ENCODE results near the gene U2AF2.

The U2AF2 gene

DNA sequence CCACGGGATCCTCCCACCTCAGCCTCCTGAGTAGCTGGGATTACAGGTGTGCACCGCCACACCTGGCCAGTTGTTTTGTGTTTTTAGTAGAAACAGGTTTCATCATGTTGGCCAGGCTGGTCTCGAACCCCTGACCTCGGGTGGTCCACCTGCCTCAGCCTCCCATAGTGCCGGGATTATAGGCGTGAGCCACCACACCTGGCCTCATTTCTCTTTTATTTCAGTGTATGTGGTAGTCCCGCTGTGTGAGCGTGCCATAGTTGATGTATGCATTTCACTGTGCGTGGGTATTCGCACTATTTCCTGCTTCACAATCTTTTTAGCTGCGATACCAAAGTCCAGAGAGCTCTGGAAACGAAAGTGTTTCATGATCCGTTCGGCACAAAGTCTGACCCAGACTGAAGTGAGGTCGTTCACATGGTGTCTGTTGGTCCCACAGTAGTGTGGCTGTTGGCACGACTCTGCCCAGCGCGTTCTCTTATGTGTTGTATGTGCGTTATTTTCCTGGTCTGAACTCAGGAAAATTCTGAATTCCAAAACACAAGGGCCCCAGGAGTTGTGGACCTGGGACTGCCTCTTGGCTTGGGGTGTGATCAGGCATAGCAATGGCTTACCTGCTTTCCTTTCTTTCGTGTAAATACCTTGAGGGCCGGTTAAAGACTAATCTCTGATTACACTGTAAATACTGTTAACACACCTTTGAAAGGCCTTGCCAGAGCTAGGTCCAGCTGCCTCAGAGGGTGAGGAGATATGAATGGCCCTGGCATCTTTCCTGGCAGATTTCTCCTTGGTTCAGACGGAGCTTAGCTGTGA, 28.8 kb downstream of the U2AF2 start:
- TF ChIP-seq, protein P1, sequence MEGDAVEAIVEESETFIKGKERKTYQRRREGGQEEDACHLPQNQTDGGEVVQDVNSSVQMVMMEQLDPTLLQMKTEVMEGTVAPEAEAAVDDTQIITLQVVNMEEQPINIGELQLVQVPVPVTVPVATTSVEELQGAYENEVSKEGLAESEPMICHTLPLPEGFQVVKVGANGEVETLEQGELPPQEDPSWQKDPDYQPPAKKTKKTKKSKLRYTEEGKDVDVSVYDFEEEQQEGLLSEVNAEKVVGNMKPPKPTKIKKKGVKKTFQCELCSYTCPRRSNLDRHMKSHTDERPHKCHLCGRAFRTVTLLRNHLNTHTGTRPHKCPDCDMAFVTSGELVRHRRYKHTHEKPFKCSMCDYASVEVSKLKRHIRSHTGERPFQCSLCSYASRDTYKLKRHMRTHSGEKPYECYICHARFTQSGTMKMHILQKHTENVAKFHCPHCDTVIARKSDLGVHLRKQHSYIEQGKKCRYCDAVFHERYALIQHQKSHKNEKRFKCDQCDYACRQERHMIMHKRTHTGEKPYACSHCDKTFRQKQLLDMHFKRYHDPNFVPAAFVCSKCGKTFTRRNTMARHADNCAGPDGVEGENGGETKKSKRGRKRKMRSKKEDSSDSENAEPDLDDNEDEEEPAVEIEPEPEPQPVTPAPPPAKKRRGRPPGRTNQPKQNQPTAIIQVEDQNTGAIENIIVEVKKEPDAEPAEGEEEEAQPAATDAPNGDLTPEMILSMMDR (IDR thresholded peaks at IDR 0.05), result no peak
- H3K27ac ChIP-seq, result no peak overlapping the region
- H3K36me3 ChIP-seq (ENCODE audit: control insufficient read depth, insufficient read depth, low read length), result no peaks in the 10 kb centered on the region
- peaks cover 74% of the 10 kb centered on the region for H3K79me2 ChIP-seq
- no peak overlapping the region for H2AFZ ChIP-seq
- no peak overlapping the region for H3K9ac ChIP-seq
- H3K4me3 ChIP-seq (ENCODE audit: low read depth, low read length), result no peak overlapping the region
- H3K4me1 ChIP-seq, result peaks cover 17% of the 10 kb centered on the region
- H3K27me3 ChIP-seq (ENCODE audit: control insufficient read depth, insufficient read depth, low read length), result no peaks in the 10 kb centered on the region
- H3K4me2 ChIP-seq (ENCODE audit: low read length), result peak overlapping the region; percentile 37
- no peaks in the 10 kb centered on the region for H3K9me3 ChIP-seq (ENCODE audit: control insufficient read depth, low read length)

DNA sequence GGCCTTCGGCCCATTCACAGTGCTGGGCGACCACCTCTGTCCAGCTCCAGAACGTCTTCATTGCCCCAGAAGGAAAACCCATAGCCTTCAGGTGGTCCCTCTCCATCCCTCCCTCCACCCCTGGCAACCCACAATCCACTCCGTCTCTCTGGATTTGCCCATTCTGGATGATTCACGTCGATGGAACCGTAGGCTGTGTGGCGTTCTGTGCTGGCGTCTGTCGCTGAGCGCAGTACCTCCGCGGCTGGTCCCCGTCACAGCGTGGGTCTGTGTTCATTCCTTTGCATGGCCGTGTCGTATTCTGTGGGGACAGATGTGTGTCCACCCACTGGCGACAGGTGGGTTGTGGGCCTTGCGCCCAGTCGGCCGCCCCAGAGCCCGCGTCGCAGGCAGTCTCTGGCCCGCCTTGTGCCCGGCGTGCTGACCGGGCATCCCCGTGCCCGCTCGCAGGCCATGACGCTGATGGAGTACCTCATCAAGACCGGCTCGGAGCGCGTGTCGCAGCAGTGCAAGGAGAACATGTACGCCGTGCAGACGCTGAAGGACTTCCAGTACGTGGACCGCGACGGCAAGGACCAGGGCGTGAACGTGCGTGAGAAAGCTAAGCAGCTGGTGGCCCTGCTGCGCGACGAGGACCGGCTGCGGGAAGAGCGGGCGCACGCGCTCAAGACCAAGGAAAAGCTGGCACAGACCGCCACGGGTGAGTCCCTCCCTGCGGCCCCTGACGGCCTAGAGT, 30.3 kb downstream of the U2AF2 start:
- Histone ChIP-seq H3K27ac (no peak overlapping the region), H3K27me3 (ENCODE audit: control insufficient read depth, insufficient read depth, low read length) (no peaks in the 10 kb centered on the region), H3K79me2 (peaks cover 66% of the 10 kb centered on the region), H3K9ac (no peak overlapping the region), H3K4me3 (ENCODE audit: low read depth, low read length) (no peak overlapping the region), H3K4me2 (ENCODE audit: low read length) (no peak overlapping the region), H3K36me3 (ENCODE audit: control insufficient read depth, insufficient read depth, low read length) (no peaks in the 10 kb centered on the region), H2AFZ (no peak overlapping the region), H3K4me1 (peaks cover 8% of the 10 kb centered on the region), H3K9me3 (ENCODE audit: control insufficient read depth, low read length) (no peaks in the 10 kb centered on the region)
- TF ChIP-seq, protein P1 (IDR thresholded peaks at IDR 0.05), result no peak

DNA sequence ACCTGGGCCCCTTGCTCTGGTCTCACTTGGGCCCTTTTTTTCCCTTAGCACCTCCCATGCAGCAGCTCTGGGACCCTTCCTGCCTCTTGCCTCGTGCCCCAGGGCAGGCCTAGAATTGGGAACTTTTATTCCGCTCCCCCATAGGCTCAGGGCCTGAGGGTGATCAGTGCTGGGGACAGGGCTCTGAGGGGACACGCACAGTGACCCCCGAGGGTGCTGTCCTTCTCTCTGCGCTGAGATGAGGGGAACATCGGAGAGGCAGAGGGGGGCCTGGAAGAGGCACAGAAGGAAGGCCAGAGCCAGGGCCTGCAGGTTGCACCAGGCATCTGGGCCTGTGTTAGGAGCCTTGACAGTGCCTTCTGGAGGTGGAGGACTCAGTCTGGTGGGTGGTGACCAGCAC, 30.9 kb downstream of the U2AF2 start:
- no peak overlapping the region for H3K9ac ChIP-seq
- H3K27me3 ChIP-seq (ENCODE audit: control insufficient read depth, insufficient read depth, low read length), result no peaks in the 10 kb centered on the region
- H2AFZ ChIP-seq, result no peak overlapping the region
- H3K9me3 ChIP-seq (ENCODE audit: control insufficient read depth, low read length), result no peaks in the 10 kb centered on the region
- TF ChIP-seq, protein P1 (IDR thresholded peaks at IDR 0.05), result no peak
- no peak overlapping the region for H3K4me3 ChIP-seq (ENCODE audit: low read depth, low read length)
- no peak overlapping the region for H3K27ac ChIP-seq
- no peaks in the 10 kb centered on the region for H3K36me3 ChIP-seq (ENCODE audit: control insufficient read depth, insufficient read depth, low read length)
- no peak overlapping the region for H3K4me2 ChIP-seq (ENCODE audit: low read length)
- peaks cover 63% of the 10 kb centered on the region for H3K79me2 ChIP-seq
- H3K4me1 ChIP-seq, result peaks cover 10% of the 10 kb centered on the region

DNA sequence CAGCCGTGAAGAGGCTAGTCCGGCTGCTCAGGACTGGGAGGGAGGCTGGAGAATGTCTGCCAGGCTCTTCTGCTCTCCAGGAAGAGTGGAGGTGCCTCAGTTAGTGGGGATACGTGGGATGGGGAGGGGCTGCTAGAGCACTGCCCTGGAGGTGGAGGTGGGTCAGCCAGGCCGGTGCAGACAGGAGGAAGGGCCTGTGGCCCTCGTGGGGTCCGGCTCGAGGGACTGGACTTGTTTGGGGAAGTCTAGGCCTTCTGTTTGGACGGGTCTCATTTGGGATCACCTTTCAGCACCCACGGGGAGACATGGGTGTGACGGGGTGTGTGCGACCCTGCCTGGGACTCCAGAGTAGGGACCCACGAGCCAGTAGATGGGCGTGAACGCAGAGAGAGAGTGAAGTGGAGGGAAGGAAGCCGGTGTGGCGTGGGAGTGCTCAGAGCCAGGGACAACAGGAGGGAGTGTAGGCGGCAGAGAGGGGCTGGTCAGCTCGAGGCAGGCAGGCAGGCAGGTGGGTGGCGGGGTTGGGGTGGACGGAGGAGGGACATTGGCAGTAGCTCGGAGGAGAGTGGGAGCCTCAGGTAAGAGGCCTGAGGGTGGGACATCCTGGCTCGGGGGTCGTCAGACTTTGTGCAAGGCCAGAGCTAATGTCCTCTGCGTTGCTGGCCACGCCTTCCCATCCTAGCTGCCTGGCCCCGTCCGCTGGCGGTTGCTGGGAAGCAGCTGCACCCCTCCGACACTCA, 31.6 kb downstream of the U2AF2 start:
- no peaks in the 10 kb centered on the region for H3K9me3 ChIP-seq (ENCODE audit: control insufficient read depth, low read length)
- H3K36me3 ChIP-seq (ENCODE audit: control insufficient read depth, insufficient read depth, low read length), result no peaks in the 10 kb centered on the region
- no peaks in the 10 kb centered on the region for H3K27me3 ChIP-seq (ENCODE audit: control insufficient read depth, insufficient read depth, low read length)
- no peak overlapping the region for H3K27ac ChIP-seq
- H3K9ac ChIP-seq, result no peak overlapping the region
- TF ChIP-seq, protein P1 (IDR thresholded peaks at IDR 0.05), result no peak
- peaks cover 10% of the 10 kb centered on the region for H3K4me1 ChIP-seq
- H3K4me2 ChIP-seq (ENCODE audit: low read length), result no peak overlapping the region
- peaks cover 59% of the 10 kb centered on the region for H3K79me2 ChIP-seq
- no peak overlapping the region for H2AFZ ChIP-seq
- no peak overlapping the region for H3K4me3 ChIP-seq (ENCODE audit: low read depth, low read length)
